AG04450 (cell line): ENCODE results near the gene KANSL1. TPM values are rescaled to one million over a fixed set of nuclear protein-coding genes. Genes with fewer than 3 reads are reported as not detected.
"Not testable (repeated sequence)": the region's sequence is repeated elsewhere in the genome, so short reads cannot be mapped to it uniquely, and the experiment has no call there.

ENCODE experiments used
- CTCF ChIA-PET: fragments of 300-600, 350-600 bp; formaldehyde crosslinking; extraction: SDS; loops from one replicate; lab custom pipeline; 2022; ENCODE audit warnings: antibody characterized with exemption, inconsistent platforms; lab: Charles Lee
- POLR2A ChIA-PET: fragments of 350-600 bp; formaldehyde crosslinking; extraction: SDS; loops from one replicate; lab custom pipeline; 2021; ENCODE audit warnings: antibody characterized with exemption, inconsistent platforms; lab: Yijun Ruan, JAX
- DNase-seq: peaks from one replicate; pipeline ENCODE4 v3.0.0-alpha.2; 2011; ENCODE audit warnings: low read depth, low spot score
- H3K27ac ChIP-seq: one replicate; pipeline ENCODE4 v1.5.1; 2012; ENCODE audit warnings: low read depth, low read length, control low read depth
- H3K27me3 ChIP-seq: one replicate; pipeline ENCODE4 v1.6.0; 2012; ENCODE audit warnings: low read length; ENCODE audit not compliant: control insufficient read depth, insufficient read depth
- H3K4me3 ChIP-seq: 2 replicates; pipeline ENCODE4 v1.5.1; 2011; ENCODE audit warnings: mild to moderate bottlenecking, low read depth, low read length, control low read depth
- H3K9me3 ChIP-seq: 2 replicates; pipeline ENCODE4 v1.5.1; 2012; ENCODE audit warnings: low read length; ENCODE audit not compliant: control insufficient read depth, insufficient read depth
- CTCF ChIP-seq: IDR thresholded peaks from 2 replicates; pipeline ENCODE4 v1.5.1; 2011; ENCODE audit warnings: low read depth, low read length, control low read depth, inconsistent platforms
- polyA plus RNA-seq: library from polyadenylated mRNA; depleted of rRNA; stranded (reverse); fragments of >200 nt; gene quantifications from 2 replicates; pipeline ENCODE4 v1.2.3, GENCODE V29; 2011

KANSL1 gene
- polyA plus RNA-seq, 1 experiment: 15.6 TPM

GRCh38 chr17:46192189-46192438 is 1.1 kb downstream of the KANSL1 start:
- peak overlapping the region; percentile 86 for H3K4me3 ChIP-seq
- no peaks in the 10 kb centered on the region for H3K27me3 ChIP-seq
- POLR2A ChIA-PET: interaction anchor here (0.6 kb wide), 1 partner anchor 145 kb away, joined by 11 read pairs; no protein-coding TSS in a partner anchor
- DNase-seq: no peak
- TF ChIP-seq CTCF: no peak
- H3K27ac ChIP-seq: peak overlapping the region; percentile 90
- CTCF ChIA-PET: interaction anchor here (0.6 kb wide), 1 partner anchor 133 kb away, joined by 3 read pairs; no protein-coding TSS in a partner anchor
- H3K9me3 ChIP-seq: no peaks in the 10 kb centered on the region

- no peak for TF ChIP-seq CTCF
- Histone ChIP-seq H3K27ac (peak overlapping the region; percentile 68), H3K4me3 (peak overlapping the region; percentile 86), H3K9me3 (no peaks in the 10 kb centered on the region), H3K27me3 (no peaks in the 10 kb centered on the region)
- POLR2A ChIA-PET: interaction anchor here (0.6 kb wide), 1 partner anchor 144 kb away, joined by 11 read pairs; no protein-coding TSS in a partner anchor
- CTCF ChIA-PET: interaction anchor here (0.6 kb wide), 1 partner anchor 133 kb away, joined by 3 read pairs; no protein-coding TSS in a partner anchor
- no peak for DNase-seq
Measured at GRCh38 chr17:46191322-46192188, 1.7 kb downstream of the KANSL1 start.

- no peak for TF ChIP-seq CTCF
- ChIA-PET POLR2A (no interaction called here), CTCF (no interaction called here)
- no peak for DNase-seq
- Histone ChIP-seq H3K4me3 (peak overlapping the region; percentile 86), H3K27me3 (no peaks in the 10 kb centered on the region), H3K9me3 (no peaks in the 10 kb centered on the region), H3K27ac (no peak overlapping the region)
Measured at GRCh38 chr17:46190763-46191162, 2.5 kb downstream of the KANSL1 start.

- H3K9me3 ChIP-seq, POLR2A ChIA-PET, H3K4me3 ChIP-seq, H3K27me3 ChIP-seq, DNase-seq, H3K27ac ChIP-seq: not testable (repeated sequence)
- peak; percentile 18; the same call in 1 of the 2 replicates for TF ChIP-seq CTCF
- CTCF ChIA-PET: interaction anchor here (1.4 to 2.2 kb wide), 3 partner anchors 26 to 144 kb away, joined by 7 to 10 read pairs (median 9); no protein-coding TSS in a partner anchor
Measured at GRCh38 chr17:46186827-46187235, 6.4 kb downstream of the KANSL1 start.

GRCh38 chr17:46184696-46185095 is 8.5 kb downstream of the KANSL1 start:
- H3K4me3 ChIP-seq: no peak overlapping the region
- no peak for TF ChIP-seq CTCF
- H3K9me3 ChIP-seq: no peaks in the 10 kb centered on the region
- POLR2A ChIA-PET: no interaction called here
- CTCF ChIA-PET: interaction anchor here (1.3 to 1.4 kb wide), 2 partner anchors 8 to 140 kb away, joined by 3 to 8 read pairs; partner anchors contain the start of gene KANSL1
- no peaks in the 10 kb centered on the region for H3K27me3 ChIP-seq
- H3K27ac ChIP-seq: no peak overlapping the region
- no peak for DNase-seq

- DNase-seq, H3K27me3 ChIP-seq, H3K9me3 ChIP-seq, POLR2A ChIA-PET, H3K4me3 ChIP-seq, H3K27ac ChIP-seq: not testable (repeated sequence)
- CTCF ChIA-PET: interaction anchor here (1.4 to 2.4 kb wide), 2 partner anchors 10 to 139 kb away, joined by 3 to 12 read pairs; partner anchors contain the start of gene KANSL1
Measured at GRCh38 chr17:46183383-46183782, 9.8 kb downstream of the KANSL1 start.
